HG03575 (cell line): ENCODE data around the gene ZBTB12.
"Not testable (repeated sequence)": the region's sequence is repeated elsewhere in the genome, so short reads cannot be mapped to it uniquely, and the experiment has no call there.

Source experiments
- ATAC-seq: cut with Tn5 transposase; IDR thresholded peaks from one replicate; pipeline ENCODE4 v1.9.1; 2021; ENCODE audit not compliant: unreplicated experiment, insufficient number of reproducible peaks, low FRiP score; ENCODE audit errors: extremely low read depth

Gene ZBTB12

DNA sequence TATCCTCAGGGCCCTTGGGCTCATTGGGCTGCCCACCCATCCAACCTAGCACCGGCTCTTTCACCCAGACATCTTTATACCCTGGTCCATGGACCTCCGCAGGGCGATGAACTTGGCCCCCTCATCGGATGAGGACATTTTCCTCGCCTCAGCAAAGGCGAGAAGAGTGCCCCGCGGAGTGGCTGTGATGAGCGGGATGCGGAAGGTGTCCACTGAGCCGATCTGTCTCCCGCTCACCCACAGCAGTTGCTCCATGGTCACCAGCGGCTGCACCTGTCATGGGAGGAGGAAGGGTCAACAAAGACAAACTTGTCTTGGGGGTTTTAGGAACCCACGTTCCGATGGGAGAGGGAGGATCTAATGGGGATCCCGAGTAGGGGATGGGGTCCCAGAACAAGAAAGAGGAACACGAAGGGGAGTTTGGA lies 40.0 kb downstream of the ZBTB12 start:
- ATAC-seq = no peak

DNA sequence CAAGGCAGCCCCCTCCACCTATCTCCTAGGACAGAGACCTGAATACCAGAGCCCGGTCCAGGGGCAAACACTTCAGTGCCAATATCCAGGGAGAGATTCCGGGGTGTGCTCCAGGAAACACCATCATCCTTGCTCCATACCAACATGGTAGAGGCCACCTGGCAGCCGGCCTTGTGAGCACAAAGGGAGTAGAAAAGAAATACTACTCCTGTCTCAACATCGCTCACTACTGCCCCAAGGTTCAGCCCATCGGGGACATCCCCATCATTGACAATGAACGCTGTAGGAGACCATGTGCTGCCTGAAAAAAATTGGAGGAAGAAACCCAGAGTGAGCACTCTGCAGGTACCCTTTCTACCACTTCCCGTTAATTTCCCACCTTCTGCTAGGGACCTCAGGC lies 40.7 kb downstream of the ZBTB12 start:
- ATAC-seq = no peak

DNA sequence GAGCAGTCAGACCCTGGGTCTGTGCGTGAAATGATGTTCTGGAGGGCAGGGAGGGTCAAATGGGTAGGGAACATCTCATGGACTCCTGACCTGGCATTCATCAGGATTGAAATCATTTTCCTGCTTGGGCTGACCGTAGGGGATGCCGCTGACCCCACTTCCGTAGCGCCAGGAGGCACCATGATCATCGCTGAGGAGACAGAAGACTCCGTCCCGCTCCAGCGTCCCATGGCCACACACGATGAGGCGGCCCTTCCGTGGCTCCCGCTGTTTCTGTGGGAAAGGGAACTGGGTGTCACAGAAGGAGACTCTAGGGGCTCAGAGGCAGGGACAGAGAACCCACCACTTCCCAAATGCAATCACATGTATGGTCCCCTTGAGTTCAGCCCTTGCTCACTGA lies 41.5 kb downstream of the ZBTB12 start:
- ATAC-seq = no peak

DNA sequence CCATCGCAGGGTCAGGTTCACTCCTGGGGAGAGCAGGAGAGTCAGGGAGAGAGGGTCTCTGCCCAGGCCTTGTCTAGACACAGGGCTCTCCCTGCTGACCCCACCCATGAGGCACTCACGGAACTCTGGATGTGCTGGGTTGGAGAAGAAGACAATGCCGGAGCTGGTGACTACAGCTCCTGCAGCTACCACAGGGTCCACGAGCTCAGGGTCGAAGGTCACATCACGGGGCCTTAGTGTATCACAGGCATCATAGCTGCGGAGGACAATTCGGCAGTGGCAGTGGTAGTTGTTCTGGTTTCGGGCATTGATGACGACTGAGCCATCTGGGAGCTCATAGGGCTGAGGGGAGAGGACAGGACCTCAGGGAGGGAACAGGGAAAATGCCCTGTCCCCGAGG lies 42.0 kb downstream of the ZBTB12 start:
- ATAC-seq = no peak

DNA sequence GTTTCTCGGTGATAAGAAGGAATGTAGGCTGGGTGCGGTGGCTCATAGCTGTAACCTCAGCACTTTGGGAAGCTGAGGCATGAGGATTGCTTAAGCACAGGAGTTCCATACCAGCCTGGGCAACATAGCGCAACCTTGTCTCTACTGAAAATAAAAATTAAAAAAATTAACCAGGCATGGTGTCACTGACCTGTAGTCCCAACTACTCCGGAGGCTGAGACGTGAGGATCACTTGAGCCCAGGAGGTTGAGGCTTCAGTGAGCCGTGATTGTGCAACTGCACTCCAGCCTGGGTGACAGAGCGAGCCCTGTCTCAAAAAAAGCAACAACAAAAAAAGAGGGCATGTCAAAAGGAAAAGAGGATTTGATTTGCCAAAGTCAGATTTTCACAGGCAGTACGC lies 43.2 kb downstream of the ZBTB12 start:
- ATAC-seq = no peak

DNA sequence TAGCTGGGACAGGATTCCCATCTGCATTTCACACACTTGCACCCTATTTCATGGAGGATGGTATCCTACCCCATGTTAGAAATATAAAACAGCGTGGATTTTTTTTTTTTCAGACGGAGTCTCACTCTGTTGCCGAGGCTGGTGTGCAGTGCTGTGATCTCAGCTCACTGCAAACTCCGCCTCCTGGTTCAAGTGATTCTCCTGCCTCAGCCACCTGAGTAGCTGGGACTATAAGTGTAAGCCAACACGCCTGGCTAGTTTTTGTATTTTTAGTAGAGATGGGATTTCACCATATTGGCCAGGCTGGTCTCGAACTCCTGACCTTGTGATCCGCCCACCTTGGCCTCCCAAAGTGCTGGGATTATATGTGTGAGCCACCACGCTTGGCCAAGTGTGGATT lies 44.1 kb downstream of the ZBTB12 start:
- not testable (repeated sequence) for ATAC-seq

DNA sequence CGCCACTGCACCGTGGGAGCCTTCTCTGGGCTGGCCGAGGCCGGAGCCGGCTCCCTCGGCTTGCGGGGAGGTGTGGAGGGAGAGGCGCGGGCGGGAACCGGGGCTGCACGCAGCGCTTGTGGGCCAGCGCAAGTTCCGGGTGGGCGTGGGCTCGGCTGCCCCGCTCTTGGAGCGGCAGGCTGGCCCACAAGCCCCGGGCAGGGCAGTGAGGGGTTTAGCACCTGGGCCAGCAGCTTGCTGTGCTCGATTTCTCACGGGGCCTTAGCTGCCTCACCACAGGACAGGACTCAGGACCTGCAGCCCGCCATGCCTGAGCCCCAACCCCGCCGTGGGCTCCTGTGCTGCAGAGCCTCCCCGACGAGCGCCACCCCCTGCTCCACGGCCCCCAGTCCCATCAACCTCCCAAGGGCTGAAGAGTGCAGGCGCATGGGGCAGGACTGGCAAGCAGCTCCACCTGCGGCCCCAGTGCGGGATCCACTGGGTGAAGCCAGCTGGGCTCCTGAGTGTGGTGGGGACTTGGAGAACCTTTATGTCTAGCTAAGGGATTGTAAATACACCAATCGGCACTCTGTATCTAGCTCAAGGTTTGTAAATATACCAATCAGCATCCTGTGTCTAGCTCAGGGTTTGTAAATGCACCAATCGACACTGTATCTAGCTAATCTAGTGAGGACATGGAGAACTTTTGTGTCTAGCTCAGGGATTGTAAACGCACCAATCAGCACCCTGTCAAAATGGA lies 49.7 kb downstream of the ZBTB12 start:
- ATAC-seq = not testable (repeated sequence)

DNA sequence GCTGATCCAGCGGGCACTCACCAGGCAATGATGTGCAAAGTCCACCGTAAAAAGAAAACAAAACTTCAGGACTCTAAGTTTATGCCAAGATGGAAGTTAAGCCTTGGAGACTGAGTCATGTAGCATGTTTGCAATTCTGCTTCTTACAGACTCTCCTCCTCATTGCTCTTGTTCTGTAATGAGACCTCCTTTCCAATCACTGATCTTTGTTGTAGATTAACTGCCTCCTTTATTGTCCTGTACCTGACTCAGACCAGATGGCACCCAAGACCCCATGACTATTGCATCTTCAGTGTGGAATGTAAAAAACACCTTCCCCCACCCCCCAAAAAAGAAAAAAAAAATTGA lies 50.4 kb downstream of the ZBTB12 start:
- no peak for ATAC-seq

DNA sequence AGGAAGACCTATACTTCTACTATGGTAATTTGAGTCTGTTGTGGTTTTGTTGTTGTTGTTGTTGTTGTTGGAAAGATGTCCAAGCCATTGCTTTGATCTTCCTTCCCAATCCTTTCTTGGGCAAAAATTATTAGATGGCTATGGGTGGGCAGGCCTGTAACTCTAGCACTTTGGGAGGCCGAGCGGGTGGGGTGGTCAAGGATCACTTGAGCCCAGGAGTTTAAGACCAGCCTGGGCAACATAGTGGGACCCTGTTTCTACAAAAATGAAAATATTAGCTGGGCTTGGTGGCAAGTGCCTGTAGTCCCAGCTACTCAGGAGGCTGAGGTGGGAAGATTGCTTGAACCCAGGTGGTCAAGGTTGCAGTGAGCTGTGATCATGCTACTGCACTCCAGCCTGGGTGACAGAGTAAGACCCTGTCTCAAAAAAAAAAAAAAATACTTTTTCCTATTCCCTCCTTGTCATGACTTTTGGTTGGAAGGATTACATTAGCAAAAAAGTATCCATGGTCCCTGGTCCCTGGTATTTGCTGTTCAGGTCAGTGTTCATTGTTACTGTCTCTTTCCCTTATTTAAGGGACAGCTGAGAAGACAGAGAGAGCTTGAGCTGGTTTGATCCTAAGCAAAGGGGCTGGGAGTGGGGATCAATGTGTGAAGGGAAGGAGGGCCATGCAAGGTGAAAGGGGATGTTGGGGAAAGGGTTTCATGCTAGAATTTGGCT lies 51.0 kb downstream of the ZBTB12 start:
- ATAC-seq = no peak
